GM12878 (cell line): ENCODE results near the gene RHOT1.

Experiments used
- E2F8 ChIP-seq: fragments of 450-650 bp; IDR thresholded peaks from 2 replicates; pipeline ENCODE4 v1.6.1; 2018; ENCODE audit warnings: mild to moderate bottlenecking, low read depth, moderate library complexity; ENCODE audit not compliant: partially characterized antibody
- GABPA ChIP-seq: IDR thresholded peaks from 2 replicates; pipeline ENCODE4 v1.6.1; 2014; ENCODE audit warnings: antibody characterized with exemption, low read depth, mild to moderate bottlenecking, inconsistent platforms
- HDAC6 ChIP-seq: fragments of 200-600 bp; sonication (generic); IDR thresholded peaks from one replicate; pipeline ENCODE4 v1.8.0; 2017; ENCODE audit warnings: antibody characterized with exemption; ENCODE audit not compliant: unreplicated experiment
- NFXL1 ChIP-seq: fragments of 450-650 bp; IDR thresholded peaks from 2 replicates; pipeline ENCODE4 v1.6.1; 2017; ENCODE audit warnings: antibody characterized with exemption, mild to moderate bottlenecking, borderline replicate concordance
- NFYB ChIP-seq: IDR thresholded peaks from 2 replicates; pipeline ENCODE4 v1.6.1; 2011; ENCODE audit warnings: low read depth, mild to moderate bottlenecking, low read length, improper control_type of control experiment, moderate library complexity; ENCODE audit not compliant: insufficient read depth
- POLR2A ChIP-seq: IDR thresholded peaks from 2 replicates; pipeline ENCODE4 v1.6.1; 2011; ENCODE audit warnings: low read depth, mild to moderate bottlenecking, low read length
- REST ChIP-seq: IDR thresholded peaks from 2 replicates; pipeline ENCODE4 v1.6.1; 2012; ENCODE audit warnings: mild to moderate bottlenecking, low read depth, low read length
- SP1 ChIP-seq: IDR thresholded peaks from one replicate; pipeline ENCODE4 v1.6.1; 2011; ENCODE audit warnings: low read depth, low read length
- SPI1 ChIP-seq: IDR thresholded peaks from 2 replicates; pipeline ENCODE4 v1.6.1; 2011; ENCODE audit warnings: low read depth, mild to moderate bottlenecking, low read length, moderate library complexity, borderline replicate concordance; ENCODE audit not compliant: insufficient read depth
- TAF1 ChIP-seq: IDR thresholded peaks from 2 replicates; pipeline ENCODE4 v1.6.1; 2011; ENCODE audit warnings: mild to moderate bottlenecking, low read depth, low read length, borderline replicate concordance
- TF ChIP-seq, protein P1 (sequence below): IDR thresholded peaks from 2 replicates; pipeline ENCODE4 v1.6.1; 2011; ENCODE audit warnings: low read depth, mild to moderate bottlenecking, low read length, moderate library complexity, borderline replicate concordance; ENCODE audit errors: extremely low read depth
- TF ChIP-seq, protein P2 (sequence below), 3 experiments: IDR thresholded peaks in 2 of 3; conservative IDR thresholded peaks in 1 of 3; 2 replicates each; pipeline ENCODE4 v1.5.1; 2011; ENCODE audit warnings: low read depth in 3 of 3, low read length in 3 of 3, mild to moderate bottlenecking in 3 of 3, control low read depth in 2 of 3, moderate library complexity in 2 of 3, inconsistent platforms in 1 of 3, mixed read lengths in 1 of 3; ENCODE audit not compliant: control insufficient read depth in 2 of 3, insufficient read depth in 1 of 3; ENCODE audit errors: extremely low read depth in 1 of 3
- TF ChIP-seq, protein P3 (sequence below): IDR thresholded peaks from 2 replicates; pipeline ENCODE4 v1.6.1; 2011; ENCODE audit warnings: mild to moderate bottlenecking, low read depth, low read length, moderate library complexity; ENCODE audit not compliant: insufficient replicate concordance

- TF ChIP-seq, protein P1, sequence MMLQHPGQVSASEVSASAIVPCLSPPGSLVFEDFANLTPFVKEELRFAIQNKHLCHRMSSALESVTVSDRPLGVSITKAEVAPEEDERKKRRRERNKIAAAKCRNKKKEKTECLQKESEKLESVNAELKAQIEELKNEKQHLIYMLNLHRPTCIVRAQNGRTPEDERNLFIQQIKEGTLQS, result no peak
- TF ChIP-seq NFYB (no peak), TAF1 (no peak), NFXL1 (no peak), HDAC6 (no peak), E2F8 (no peak), POLR2A (no peak), GABPA (no peak), REST (no peak), SPI1 (no peak), SP1 (no peak)
- TF ChIP-seq, protein P2, sequence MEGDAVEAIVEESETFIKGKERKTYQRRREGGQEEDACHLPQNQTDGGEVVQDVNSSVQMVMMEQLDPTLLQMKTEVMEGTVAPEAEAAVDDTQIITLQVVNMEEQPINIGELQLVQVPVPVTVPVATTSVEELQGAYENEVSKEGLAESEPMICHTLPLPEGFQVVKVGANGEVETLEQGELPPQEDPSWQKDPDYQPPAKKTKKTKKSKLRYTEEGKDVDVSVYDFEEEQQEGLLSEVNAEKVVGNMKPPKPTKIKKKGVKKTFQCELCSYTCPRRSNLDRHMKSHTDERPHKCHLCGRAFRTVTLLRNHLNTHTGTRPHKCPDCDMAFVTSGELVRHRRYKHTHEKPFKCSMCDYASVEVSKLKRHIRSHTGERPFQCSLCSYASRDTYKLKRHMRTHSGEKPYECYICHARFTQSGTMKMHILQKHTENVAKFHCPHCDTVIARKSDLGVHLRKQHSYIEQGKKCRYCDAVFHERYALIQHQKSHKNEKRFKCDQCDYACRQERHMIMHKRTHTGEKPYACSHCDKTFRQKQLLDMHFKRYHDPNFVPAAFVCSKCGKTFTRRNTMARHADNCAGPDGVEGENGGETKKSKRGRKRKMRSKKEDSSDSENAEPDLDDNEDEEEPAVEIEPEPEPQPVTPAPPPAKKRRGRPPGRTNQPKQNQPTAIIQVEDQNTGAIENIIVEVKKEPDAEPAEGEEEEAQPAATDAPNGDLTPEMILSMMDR (IDR thresholded peaks at IDR 0.05 in 2 of 3, conservative IDR thresholded peaks at IDR 0.05 in 1 of 3; ENCODE audit: control insufficient read depth in 2 of 3, extremely low read depth in 1 of 3, insufficient read depth in 1 of 3, low read depth in 3 of 3, low read length in 3 of 3), result no peak
- TF ChIP-seq, protein P3, sequence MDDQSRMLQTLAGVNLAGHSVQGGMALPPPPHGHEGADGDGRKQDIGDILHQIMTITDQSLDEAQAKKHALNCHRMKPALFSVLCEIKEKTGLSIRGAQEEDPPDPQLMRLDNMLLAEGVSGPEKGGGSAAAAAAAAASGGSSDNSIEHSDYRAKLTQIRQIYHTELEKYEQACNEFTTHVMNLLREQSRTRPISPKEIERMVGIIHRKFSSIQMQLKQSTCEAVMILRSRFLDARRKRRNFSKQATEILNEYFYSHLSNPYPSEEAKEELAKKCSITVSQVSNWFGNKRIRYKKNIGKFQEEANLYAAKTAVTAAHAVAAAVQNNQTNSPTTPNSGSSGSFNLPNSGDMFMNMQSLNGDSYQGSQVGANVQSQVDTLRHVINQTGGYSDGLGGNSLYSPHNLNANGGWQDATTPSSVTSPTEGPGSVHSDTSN, result no peak
Measured at GRCh38 chr17:32114536-32114935, 27.8 kb upstream of the RHOT1 start.
